ENCODE measurements around the gene STMN1. TPM values are rescaled to one million over a fixed set of nuclear protein-coding genes. Genes with fewer than 3 reads are reported as not detected.

Gene STMN1
- total and polyA plus RNA-seq, 2 experiments from 2014 or later = 227 to 1,890 TPM

DNA sequence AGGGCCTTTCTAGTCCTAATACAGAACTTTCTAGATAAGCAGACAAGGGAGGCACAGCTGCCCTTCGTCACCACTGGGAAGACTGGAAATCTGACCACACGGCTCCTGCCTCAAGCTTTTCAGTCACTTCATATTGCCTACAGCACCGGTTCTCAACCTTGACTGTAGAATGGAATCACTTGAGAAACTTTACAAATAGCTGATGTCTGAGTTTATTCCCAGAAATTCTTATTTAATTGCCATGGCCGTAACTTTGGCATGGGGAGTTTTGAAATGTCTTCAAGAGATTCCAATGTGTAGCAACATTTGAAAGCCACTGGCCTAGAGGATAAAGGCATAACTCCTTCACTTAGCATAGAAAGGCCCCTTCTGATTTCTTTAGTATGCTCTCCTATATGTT is 42.4 kb upstream of the STMN1 start:
- no peak for TF ChIP-seq EZH2phosphoT487 (IDR thresholded peaks at IDR 0.05; ENCODE audit: unreplicated experiment)
- TF ChIP-seq, protein P1, sequence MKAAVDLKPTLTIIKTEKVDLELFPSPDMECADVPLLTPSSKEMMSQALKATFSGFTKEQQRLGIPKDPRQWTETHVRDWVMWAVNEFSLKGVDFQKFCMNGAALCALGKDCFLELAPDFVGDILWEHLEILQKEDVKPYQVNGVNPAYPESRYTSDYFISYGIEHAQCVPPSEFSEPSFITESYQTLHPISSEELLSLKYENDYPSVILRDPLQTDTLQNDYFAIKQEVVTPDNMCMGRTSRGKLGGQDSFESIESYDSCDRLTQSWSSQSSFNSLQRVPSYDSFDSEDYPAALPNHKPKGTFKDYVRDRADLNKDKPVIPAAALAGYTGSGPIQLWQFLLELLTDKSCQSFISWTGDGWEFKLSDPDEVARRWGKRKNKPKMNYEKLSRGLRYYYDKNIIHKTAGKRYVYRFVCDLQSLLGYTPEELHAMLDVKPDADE (IDR thresholded peaks at IDR 0.05) = no peak
- Histone ChIP-seq H3K27ac (ENCODE audit: low read depth) (no peak overlapping the region), H3K9me2 (ENCODE audit: insufficient read depth) (no peaks in the 10 kb centered on the region), H3K4me3 (no peak overlapping the region), H3K4me2 (no peak overlapping the region), H3K79me2 (replicated peaks; ENCODE audit: insufficient read depth) (no peaks in the 10 kb centered on the region), H3F3A (replicated peaks; ENCODE audit: low read depth) (no peaks in the 10 kb centered on the region), H3K36me3 (ENCODE audit: insufficient read depth) (no peaks in the 10 kb centered on the region), H4K20me1 (replicated peaks; ENCODE audit: insufficient read depth) (no peaks in the 10 kb centered on the region), H3K27me3 (ENCODE audit: insufficient read depth) (no peaks in the 10 kb centered on the region), H3K4me1 (ENCODE audit: insufficient read depth) (no peaks in the 10 kb centered on the region), H2AFZ (no peak overlapping the region)
- DNase-seq (ENCODE audit: low spot score) (no peak), ATAC-seq (no peak)
- Mint-ChIP-seq H3K36me3 (ENCODE audit: low read depth) (no peaks in the 10 kb centered on the region), H3K4me1 (no peaks in the 10 kb centered on the region), H3K27ac (no peak overlapping the region), H3K27me3 (ENCODE audit: insufficient read depth, low read depth, poor library complexity) (peaks cover 12% of the 10 kb centered on the region), H3K9me3 (peaks cover 3% of the 10 kb centered on the region; the same call in 1 of the 3 replicates), H3K4me3 (no peak overlapping the region)

DNA sequence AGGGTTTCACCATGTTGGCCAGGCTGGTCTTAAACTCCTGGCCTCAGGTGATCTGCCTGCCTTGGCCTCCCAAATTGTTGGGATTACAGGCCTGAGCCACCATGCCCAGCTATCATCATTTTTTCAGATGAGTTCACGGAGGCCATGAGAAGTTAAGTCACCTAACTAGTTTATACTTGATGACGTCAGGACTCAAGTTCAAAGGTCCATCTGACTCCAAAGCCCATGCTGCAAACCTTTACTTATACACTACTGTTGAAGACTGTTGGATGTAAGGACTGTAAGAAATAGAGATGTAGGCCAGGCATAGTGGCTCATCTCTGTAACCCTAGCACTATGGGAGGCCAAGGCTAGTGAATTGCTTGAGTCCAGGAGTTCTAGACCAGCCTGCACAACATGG is 40.8 kb upstream of the STMN1 start:
- Histone ChIP-seq H3K4me3 (no peak overlapping the region), H3K27me3 (ENCODE audit: insufficient read depth) (no peaks in the 10 kb centered on the region), H3K36me3 (ENCODE audit: insufficient read depth) (no peaks in the 10 kb centered on the region), H4K20me1 (replicated peaks; ENCODE audit: insufficient read depth) (no peaks in the 10 kb centered on the region), H3K79me2 (replicated peaks; ENCODE audit: insufficient read depth) (no peaks in the 10 kb centered on the region), H3K4me1 (ENCODE audit: insufficient read depth) (no peaks in the 10 kb centered on the region), H3K9me2 (ENCODE audit: insufficient read depth) (no peaks in the 10 kb centered on the region), H3K27ac (ENCODE audit: low read depth) (no peak overlapping the region), H3K4me2 (no peak overlapping the region), H2AFZ (no peak overlapping the region), H3F3A (replicated peaks; ENCODE audit: low read depth) (no peaks in the 10 kb centered on the region)
- ATAC-seq = no peak
- DNase-seq (ENCODE audit: low spot score) = no peak
- Mint-ChIP-seq H3K4me1 (no peaks in the 10 kb centered on the region), H3K27me3 (ENCODE audit: insufficient read depth, low read depth, poor library complexity) (peaks cover 12% of the 10 kb centered on the region), H3K9me3 (peaks cover 14% of the 10 kb centered on the region; the same call in 2 of the 3 replicates), H3K36me3 (ENCODE audit: low read depth) (peaks cover 3% of the 10 kb centered on the region; the same call in 2 of the 3 replicates), H3K27ac (no peak overlapping the region), H3K4me3 (no peak overlapping the region)
- no peak for TF ChIP-seq STAT1 (IDR thresholded peaks at IDR 0.05; ENCODE audit: unreplicated experiment)
- TF ChIP-seq POLR2AphosphoS5 (IDR thresholded peaks at IDR 0.05; ENCODE audit: low read depth) = no peak
- no peak for TF ChIP-seq ZNF114 (CRISPR knock-in tag; IDR thresholded peaks at IDR 0.05)
- TF ChIP-seq EZH2phosphoT487 (IDR thresholded peaks at IDR 0.05; ENCODE audit: unreplicated experiment) = no peak
- no peak for TF ChIP-seq CREB1 (CRISPR knock-in tag; IDR thresholded peaks at IDR 0.05; ENCODE audit: low read depth)
- TF ChIP-seq NANOG (IDR thresholded peaks at IDR 0.05; ENCODE audit: borderline replicate concordance) = no peak
- TF ChIP-seq JUNB (IDR thresholded peaks at IDR 0.05; ENCODE audit: unreplicated experiment) = no peak
- TF ChIP-seq, protein P2, sequence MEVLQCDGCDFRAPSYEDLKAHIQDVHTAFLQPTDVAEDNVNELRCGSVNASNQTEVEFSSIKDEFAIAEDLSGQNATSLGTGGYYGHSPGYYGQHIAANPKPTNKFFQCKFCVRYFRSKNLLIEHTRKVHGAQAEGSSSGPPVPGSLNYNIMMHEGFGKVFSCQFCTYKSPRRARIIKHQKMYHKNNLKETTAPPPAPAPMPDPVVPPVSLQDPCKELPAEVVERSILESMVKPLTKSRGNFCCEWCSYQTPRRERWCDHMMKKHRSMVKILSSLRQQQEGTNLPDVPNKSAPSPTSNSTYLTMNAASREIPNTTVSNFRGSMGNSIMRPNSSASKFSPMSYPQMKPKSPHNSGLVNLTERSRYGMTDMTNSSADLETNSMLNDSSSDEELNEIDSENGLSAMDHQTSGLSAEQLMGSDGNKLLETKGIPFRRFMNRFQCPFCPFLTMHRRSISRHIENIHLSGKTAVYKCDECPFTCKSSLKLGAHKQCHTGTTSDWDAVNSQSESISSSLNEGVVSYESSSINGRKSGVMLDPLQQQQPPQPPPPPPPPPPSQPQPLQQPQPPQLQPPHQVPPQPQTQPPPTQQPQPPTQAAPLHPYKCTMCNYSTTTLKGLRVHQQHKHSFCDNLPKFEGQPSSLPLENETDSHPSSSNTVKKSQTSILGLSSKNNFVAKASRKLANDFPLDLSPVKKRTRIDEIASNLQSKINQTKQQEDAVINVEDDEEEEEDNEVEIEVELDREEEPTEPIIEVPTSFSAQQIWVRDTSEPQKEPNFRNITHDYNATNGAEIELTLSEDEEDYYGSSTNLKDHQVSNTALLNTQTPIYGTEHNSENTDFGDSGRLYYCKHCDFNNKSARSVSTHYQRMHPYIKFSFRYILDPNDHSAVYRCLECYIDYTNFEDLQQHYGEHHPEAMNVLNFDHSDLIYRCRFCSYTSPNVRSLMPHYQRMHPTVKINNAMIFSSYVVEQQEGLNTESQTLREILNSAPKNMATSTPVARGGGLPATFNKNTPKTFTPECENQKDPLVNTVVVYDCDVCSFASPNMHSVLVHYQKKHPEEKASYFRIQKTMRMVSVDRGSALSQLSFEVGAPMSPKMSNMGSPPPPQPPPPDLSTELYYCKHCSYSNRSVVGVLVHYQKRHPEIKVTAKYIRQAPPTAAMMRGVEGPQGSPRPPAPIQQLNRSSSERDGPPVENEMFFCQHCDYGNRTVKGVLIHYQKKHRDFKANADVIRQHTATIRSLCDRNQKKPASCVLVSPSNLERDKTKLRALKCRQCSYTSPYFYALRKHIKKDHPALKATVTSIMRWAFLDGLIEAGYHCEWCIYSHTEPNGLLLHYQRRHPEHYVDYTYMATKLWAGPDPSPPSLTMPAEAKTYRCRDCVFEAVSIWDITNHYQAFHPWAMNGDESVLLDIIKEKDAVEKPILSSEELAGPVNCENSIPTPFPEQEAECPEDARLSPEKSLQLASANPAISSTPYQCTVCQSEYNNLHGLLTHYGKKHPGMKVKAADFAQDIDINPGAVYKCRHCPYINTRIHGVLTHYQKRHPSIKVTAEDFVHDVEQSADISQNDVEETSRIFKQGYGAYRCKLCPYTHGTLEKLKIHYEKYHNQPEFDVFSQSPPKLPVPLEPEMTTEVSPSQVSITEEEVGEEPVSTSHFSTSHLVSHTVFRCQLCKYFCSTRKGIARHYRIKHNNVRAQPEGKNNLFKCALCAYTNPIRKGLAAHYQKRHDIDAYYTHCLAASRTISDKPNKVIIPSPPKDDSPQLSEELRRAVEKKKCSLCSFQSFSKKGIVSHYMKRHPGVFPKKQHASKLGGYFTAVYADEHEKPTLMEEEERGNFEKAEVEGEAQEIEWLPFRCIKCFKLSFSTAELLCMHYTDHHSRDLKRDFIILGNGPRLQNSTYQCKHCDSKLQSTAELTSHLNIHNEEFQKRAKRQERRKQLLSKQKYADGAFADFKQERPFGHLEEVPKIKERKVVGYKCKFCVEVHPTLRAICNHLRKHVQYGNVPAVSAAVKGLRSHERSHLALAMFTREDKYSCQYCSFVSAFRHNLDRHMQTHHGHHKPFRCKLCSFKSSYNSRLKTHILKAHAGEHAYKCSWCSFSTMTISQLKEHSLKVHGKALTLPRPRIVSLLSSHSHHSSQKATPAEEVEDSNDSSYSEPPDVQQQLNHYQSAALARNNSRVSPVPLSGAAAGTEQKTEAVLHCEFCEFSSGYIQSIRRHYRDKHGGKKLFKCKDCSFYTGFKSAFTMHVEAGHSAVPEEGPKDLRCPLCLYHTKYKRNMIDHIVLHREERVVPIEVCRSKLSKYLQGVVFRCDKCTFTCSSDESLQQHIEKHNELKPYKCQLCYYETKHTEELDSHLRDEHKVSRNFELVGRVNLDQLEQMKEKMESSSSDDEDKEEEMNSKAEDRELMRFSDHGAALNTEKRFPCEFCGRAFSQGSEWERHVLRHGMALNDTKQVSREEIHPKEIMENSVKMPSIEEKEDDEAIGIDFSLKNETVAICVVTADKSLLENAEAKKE (CRISPR knock-in tag; IDR thresholded peaks at IDR 0.05) = no peak
- TF ChIP-seq ZNF331 (CRISPR knock-in tag; IDR thresholded peaks at IDR 0.05; ENCODE audit: low read depth) = no peak
- no peak for TF ChIP-seq EZH2 (IDR thresholded peaks at IDR 0.05; ENCODE audit: low read depth, unreplicated experiment)
- TF ChIP-seq, protein P1 (IDR thresholded peaks at IDR 0.05) = no peak

All from GM23338 (cell line).